ENCODE data around the gene CDHR4. TPM values are rescaled to one million over a fixed set of nuclear protein-coding genes. Genes with fewer than 3 reads are reported as not detected.

The CDHR4 gene
- total RNA-seq, 1 experiment from 2014 or later = not detected

DNA sequence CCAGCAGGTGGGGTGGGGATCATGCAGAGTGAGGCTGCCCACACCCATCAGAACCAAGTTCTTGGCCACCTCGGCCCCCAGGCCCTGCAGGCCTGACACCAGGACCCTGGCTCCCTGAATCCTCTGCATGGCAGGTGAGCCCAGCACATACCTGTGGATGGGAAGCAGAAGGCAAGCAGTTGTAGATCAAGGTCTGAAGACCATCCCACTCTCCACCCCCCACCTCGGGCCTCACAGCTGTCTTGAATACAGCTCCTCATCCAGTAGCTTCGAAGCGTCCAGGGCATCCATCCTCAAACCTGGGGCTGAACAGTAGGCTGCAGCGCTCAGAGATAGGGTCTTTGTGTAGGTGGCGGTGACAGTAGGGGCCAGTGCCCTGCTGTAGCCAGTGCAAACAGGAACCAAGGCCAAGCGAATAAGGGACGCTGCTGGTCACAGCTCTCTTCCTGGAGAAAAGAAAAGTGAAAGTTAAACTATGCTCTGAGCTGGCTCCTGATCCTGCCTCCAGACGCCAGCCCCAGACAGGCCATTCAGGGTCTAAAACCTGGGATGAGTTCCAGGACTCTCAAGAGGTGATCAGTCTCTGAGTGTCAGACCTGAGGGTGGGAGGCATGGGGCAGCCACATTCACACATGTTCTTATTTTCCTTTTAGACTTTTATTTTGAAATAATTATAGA, 14.0 kb upstream of the CDHR4 start, which contains the start of gene UBA7:
TSS of gene UBA7 (minus strand) at position 457 of the 678 bp plus-strand sequence. CDS start at position 291, 166 bp downstream.
- H3K4me1 ChIP-seq (ENCODE audit: insufficient read depth, low read length) = no peaks in the 10 kb centered on the region
- no peak for TF ChIP-seq EZH2phosphoT487 (IDR thresholded peaks at IDR 0.05; ENCODE audit: borderline replicate concordance, low read length)
- TF ChIP-seq, protein P1, sequence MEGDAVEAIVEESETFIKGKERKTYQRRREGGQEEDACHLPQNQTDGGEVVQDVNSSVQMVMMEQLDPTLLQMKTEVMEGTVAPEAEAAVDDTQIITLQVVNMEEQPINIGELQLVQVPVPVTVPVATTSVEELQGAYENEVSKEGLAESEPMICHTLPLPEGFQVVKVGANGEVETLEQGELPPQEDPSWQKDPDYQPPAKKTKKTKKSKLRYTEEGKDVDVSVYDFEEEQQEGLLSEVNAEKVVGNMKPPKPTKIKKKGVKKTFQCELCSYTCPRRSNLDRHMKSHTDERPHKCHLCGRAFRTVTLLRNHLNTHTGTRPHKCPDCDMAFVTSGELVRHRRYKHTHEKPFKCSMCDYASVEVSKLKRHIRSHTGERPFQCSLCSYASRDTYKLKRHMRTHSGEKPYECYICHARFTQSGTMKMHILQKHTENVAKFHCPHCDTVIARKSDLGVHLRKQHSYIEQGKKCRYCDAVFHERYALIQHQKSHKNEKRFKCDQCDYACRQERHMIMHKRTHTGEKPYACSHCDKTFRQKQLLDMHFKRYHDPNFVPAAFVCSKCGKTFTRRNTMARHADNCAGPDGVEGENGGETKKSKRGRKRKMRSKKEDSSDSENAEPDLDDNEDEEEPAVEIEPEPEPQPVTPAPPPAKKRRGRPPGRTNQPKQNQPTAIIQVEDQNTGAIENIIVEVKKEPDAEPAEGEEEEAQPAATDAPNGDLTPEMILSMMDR (conservative IDR thresholded peaks at IDR 0.05; ENCODE audit: low read depth, low read length) = no peak
- no peak for TF ChIP-seq EZH2 (IDR thresholded peaks at IDR 0.05; ENCODE audit: low read length, unreplicated experiment)
- no peaks in the 10 kb centered on the region for H3K36me3 ChIP-seq (ENCODE audit: low read depth, low read length)
- H3K79me2 ChIP-seq (ENCODE audit: low read length) = no peaks in the 10 kb centered on the region
- ChIA-PET CTCF (no interaction called here), POLR2A (ENCODE audit: unreplicated experiment) (no interaction called here)
- DNase-seq = peak; percentile 14
- no peaks in the 10 kb centered on the region for H4K20me1 ChIP-seq (ENCODE audit: low read length)
- H3K9ac ChIP-seq (ENCODE audit: low read length) = no peak within 1 kb of the TSS
- peak; percentile 63 for ATAC-seq
- peak within 1 kb of the TSS; percentile 27 for H3K4me2 ChIP-seq (ENCODE audit: low read length)
- BruUV-seq (replicated peaks) = TSS peak; percentile 24
- H3K27ac ChIP-seq (ENCODE audit: low read length) = no peak within 1 kb of the TSS
- peak within 1 kb of the TSS; percentile 35; the same call in 1 of the 2 replicates for H2AFZ ChIP-seq (ENCODE audit: low read length)
- no peaks in the 10 kb centered on the region for H3K27me3 ChIP-seq (ENCODE audit: low read length)
- H3K9me3 ChIP-seq (ENCODE audit: low read length) = no peaks in the 10 kb centered on the region
- H3K9me2 ChIP-seq (replicated peaks; ENCODE audit: low read length) = no peaks in the 10 kb centered on the region
- H3F3A ChIP-seq (ENCODE audit: low read length, unreplicated experiment) = no peaks in the 10 kb centered on the region
- intact Hi-C loops (cut with micrococcal nuclease) = no loop called here
- H3K4me3 ChIP-seq (ENCODE audit: low read length) = no peak within 1 kb of the TSS

DNA sequence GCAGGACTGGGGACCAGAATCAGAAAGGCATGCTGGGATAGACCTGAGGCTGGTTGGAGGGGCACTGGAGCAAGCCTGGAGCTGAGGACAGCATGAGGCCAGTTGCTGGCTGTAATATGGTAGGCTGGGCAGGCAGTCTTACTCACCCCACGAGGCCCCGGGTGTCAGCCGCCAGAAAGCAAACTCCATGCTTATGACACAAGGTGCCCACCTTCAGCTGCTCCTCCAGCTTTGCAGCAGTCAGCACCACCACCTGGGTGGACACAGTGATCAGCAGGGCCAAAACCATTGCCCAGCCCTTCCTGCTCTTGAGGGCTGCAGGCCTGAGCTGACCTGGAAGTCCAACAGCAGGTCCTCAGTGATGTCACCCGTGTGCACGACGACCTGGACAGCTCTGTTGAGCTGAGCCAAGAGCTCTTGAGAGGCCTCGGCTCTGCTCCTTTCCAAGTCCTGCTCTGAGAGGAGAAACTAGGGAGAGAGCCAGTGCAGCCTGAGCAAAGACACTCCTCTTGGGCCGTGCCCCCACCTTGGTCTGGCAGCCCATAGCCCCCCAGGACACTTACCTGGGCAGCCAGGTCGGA, 13.3 kb upstream of the CDHR4 start:
- DNase-seq (no peak), ATAC-seq (no peak)
- no peak overlapping the region for H3K4me2 ChIP-seq (ENCODE audit: low read length)
- CTCF ChIA-PET = interaction anchor here (0.5 kb wide), 1 partner anchor 23 kb away, joined by 3 read pairs; no protein-coding TSS in a partner anchor
- H3K9me3 ChIP-seq (ENCODE audit: low read length) = no peaks in the 10 kb centered on the region
- BruUV-seq (replicated peaks) = no TSS peak
- H3K4me1 ChIP-seq (ENCODE audit: insufficient read depth, low read length) = no peaks in the 10 kb centered on the region
- POLR2A ChIA-PET (ENCODE audit: unreplicated experiment) = no interaction called here
- H2AFZ ChIP-seq (ENCODE audit: low read length) = no peak overlapping the region
- no peak overlapping the region for H3K9ac ChIP-seq (ENCODE audit: low read length)
- H3K27me3 ChIP-seq (ENCODE audit: low read length) = no peaks in the 10 kb centered on the region
- no peaks in the 10 kb centered on the region for H3K9me2 ChIP-seq (replicated peaks; ENCODE audit: low read length)
- H3K27ac ChIP-seq (ENCODE audit: low read length) = no peak overlapping the region
- no peak overlapping the region for H3K4me3 ChIP-seq (ENCODE audit: low read length)
- no peaks in the 10 kb centered on the region for H3K79me2 ChIP-seq (ENCODE audit: low read length)
- no peaks in the 10 kb centered on the region for H3K36me3 ChIP-seq (ENCODE audit: low read depth, low read length)
- intact Hi-C loops (cut with micrococcal nuclease) = no loop called here
- H3F3A ChIP-seq (ENCODE audit: low read length, unreplicated experiment) = no peaks in the 10 kb centered on the region
- H4K20me1 ChIP-seq (ENCODE audit: low read length) = no peaks in the 10 kb centered on the region
- TF ChIP-seq EZH2 (IDR thresholded peaks at IDR 0.05; ENCODE audit: low read length, unreplicated experiment) (no peak), EZH2phosphoT487 (IDR thresholded peaks at IDR 0.05; ENCODE audit: borderline replicate concordance, low read length) (no peak)
- TF ChIP-seq, protein P1 (conservative IDR thresholded peaks at IDR 0.05; ENCODE audit: low read depth, low read length) = no peak
